Activated CD4-positive, CD25-positive, alpha-beta regulatory T cell treated with anti-CD3 and anti-CD28 coated beads, Interleukin-2, amount 50 U/mL, for 16 hours (primary cell): ENCODE measurements around the gene RPS15.
A peak's percentile ranks its signal among the peaks of the same experiment; 100 is the strongest.

Source experiments
- DNase-seq: peaks from one replicate; pipeline ENCODE4 v3.0.0-alpha.2; 2020; ENCODE audit warnings: low read depth, low spot score

Gene RPS15

GRCh38 chr19:1401889-1402217, 36.3 kb upstream of the RPS15 start:
- no peak for DNase-seq

- DNase-seq, result no peak
Measured at GRCh38 chr19:1402411-1403070, 35.7 kb upstream of the RPS15 start.

- peak; percentile 99 for DNase-seq
Measured at GRCh38 chr19:1406774-1407527, 31.2 kb upstream of the RPS15 start.

DNA sequence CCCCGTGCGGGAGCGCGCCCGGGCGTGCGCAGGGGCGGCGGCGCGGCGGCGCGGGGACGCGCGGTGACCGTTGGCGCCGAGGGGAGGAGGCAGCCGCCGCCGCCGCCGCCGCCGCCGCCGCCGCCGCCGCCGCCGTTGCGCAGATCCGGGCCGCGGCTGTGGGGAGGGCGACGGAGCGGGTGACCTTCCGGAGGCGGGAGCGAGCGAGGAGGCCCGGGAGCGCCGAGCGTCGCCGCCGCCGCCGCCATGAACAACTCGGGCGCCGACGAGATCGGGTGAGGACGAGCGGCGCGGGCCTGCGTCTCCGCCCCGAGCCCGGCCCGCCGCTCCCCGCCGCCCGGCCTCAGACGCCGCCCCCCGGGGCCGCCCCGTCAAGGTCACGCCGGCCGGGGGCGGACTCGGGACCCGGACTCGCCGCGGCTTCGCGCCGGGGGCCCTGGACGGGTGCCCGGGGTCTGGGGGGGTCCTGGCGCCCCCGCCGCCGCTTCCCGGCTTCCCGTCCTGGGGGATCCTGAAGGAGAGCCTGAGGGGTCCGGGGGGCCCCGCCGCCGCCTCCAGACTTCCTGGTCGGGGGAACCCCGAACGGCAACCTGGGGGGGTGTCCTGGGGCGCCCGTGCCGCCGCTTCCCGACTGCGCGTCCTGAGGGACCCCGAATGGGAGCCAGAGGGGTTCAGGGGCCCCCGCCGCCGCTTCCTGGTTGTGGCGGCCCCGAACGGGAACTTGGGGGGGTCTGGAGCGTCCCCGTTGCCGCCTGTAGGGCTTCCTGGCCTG, 30.5 kb upstream of the RPS15 start, which contains the start of gene DAZAP1:
TSS of gene DAZAP1 (plus strand) at position 59 of the 772 bp plus-strand sequence. CDS start at position 247, 188 bp downstream.
- DNase-seq, result peak; percentile 27

GRCh38 chr19:1408300-1409203, 29.6 kb upstream of the RPS15 start:
- peak; percentile 40 for DNase-seq

GRCh38 chr19:1409204-1410005, 28.8 kb upstream of the RPS15 start:
- no peak for DNase-seq

DNA sequence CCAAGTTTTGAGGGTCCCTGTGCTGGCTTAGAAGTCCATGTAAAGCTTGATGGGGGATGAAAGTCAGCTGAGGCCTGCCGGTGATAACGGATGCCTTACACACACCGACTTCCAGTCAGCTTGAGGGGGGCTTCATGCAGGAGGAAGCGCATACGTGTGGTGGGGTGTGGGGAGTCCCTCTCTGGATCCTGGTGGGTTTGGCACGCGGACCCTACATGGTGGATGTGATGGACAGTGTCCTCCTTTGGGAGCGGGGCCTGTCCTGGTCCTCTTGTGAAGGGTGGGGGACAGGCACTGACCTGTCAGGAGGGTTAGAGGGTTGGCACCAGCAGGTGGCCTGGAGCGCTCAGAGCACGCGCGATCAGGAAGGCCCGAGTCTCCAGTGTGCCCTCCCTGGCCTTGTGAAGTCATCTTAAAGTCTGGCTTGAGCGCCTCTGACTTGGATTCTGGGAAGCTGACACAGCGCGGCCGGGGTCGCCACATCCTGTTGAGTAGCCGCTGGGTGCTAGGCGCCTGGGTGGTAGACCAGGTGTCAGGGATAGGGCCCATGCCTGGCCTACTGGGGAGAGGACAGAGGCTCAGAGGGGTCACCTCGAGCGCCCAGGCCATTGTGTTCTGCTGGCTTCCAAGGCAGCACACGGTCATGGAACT, 27.9 kb upstream of the RPS15 start:
- DNase-seq, result no peak

DNA sequence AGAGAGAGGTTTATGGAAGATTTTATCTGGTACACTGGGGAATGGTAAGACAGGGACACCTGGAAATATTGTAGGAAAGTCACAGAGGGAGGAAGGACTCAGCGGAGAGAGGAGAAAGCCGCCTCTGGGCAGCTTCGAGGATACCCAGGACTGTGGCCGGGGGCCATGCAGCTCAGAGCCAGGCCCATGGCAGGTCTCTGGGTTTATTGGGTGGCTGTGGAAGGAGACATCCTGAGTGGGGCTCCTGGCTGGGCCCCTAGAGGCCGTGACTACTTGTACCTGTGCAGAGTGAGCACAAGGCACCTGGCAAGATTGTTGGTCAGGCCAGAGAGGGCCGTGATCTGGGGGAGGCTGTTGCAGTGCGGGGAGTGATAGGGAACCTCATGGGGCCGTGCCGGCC, 27.4 kb upstream of the RPS15 start:
- DNase-seq, result no peak

GRCh38 chr19:1411255-1412191, 26.7 kb upstream of the RPS15 start:
- no peak for DNase-seq

DNA sequence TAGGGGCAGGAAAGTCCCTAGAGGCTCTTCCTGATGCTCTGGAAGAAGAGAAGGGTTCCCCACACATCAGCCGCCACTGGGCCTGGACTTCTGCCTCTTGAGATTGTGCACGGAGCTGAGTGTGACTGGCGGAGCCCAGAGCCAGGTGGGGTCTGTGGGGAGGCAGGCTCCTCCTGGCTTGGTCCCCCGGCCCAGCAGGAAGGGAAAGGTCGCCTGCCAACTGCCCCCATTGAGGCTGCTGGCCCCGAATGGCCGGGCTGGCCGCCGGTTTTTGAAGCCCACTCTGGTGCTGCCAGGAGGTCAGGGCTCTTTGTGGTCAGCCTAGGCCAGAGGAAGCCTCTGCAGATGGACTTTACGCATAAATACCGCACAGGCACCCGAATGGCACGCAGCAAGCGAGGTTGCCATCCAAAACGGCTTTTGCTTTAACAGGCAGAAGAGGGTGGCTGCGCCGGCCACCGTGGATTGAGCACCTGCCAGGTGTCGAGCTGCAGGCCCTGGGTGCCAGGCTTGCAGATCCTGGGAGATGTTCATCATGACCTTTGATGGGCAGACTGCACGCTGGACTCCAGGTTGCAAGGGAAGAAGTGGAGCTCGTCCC, 25.8 kb upstream of the RPS15 start:
- DNase-seq, result no peak

DNA sequence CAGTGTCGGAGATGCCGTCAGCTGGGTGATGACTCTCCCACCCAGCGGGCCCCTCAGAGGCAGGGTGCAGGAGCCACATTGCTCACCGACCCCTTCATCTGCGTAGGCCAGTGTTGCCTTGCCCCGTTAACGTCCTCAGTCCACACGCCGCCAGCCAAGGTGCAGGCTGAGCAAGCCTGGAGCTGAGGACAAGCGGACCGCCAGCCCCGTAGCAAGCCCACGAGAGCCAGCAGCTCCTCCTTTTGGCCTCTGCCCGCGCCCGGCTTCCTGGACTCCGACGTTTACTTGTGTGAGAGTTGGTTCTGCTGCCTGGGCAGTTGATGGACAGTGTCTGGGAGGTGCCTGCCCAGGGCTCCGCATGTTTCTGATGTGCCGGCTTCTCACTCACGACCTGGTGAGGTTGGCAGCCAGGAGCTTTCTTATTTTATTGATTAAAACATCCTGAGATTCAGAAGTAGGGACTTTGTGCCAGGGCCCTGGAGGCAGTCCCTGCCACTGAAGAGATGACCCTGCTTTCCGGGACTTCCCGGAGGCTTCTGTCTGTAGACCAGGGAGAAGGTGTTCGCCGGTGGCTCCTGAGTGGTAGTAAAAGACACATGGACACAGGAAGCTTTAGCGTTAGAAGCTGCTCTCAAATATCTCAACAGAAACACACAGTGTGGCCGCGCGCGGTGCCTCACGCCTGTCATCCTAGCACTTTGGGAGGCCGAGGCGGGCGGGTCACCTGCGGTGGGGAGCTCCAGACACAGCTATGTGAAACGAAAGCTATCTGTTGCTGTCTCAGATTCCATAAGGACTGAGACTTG, 25.0 kb upstream of the RPS15 start:
- no peak for DNase-seq

DNA sequence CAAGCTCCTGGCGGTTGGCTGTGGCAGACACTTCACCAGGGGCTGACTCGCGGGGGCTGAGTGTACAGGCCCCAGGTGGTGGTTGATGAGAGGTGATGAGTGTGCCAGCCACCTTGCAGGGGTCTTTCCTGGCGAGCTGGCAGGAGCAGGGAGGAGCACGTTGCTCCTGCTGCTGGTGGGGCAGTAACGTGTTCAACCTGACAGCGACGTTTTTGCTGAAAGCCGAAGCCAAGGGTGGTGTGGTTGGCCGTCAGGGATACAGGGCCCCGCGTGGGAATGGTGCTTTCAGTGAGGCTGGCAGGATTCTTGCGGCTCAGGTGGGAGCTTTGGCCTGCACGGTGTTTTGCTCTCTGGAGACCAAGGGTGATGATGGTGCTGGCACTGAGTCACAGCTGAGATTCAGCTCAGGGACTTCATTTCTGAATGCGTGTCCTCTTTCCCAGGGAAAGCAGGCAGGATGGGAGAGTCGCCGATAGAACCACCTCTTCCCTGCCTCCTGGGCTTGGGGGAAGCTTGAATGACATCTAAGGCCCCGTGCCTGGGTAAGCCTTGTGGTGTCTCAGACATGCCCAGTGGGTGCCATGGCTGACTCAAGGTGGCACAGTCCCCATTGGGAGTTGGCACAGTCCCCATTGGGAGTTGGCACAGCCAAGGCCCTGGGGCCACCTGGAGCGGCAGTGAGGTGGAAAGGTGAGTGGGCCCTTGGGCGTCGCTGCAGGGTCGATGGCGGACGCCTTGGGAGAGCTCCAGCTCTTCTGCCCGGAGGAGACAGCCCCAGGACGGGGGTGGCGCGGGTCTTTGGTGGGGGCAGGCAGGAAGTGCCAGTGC, 22.0 kb upstream of the RPS15 start:
- DNase-seq, result no peak

DNA sequence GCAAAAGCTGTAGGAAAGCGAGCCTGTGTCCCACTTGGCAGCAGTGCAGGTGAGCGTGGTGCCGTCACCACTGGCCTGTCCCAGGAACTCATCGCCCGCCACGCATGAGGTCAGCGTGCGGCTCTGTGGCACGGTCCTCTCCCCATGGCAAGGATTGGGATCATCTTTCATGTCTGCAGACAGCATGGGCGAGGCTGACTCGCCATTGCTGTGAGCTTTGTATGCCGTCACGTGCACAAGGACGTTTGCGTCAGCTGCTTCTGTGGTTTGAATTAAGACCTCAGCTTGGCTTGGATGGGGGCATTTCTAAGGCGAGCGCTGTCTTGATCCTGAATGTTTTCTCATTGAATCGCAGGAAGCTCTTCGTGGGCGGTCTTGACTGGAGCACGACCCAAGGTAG, 21.1 kb upstream of the RPS15 start:
- no peak for DNase-seq

DNA sequence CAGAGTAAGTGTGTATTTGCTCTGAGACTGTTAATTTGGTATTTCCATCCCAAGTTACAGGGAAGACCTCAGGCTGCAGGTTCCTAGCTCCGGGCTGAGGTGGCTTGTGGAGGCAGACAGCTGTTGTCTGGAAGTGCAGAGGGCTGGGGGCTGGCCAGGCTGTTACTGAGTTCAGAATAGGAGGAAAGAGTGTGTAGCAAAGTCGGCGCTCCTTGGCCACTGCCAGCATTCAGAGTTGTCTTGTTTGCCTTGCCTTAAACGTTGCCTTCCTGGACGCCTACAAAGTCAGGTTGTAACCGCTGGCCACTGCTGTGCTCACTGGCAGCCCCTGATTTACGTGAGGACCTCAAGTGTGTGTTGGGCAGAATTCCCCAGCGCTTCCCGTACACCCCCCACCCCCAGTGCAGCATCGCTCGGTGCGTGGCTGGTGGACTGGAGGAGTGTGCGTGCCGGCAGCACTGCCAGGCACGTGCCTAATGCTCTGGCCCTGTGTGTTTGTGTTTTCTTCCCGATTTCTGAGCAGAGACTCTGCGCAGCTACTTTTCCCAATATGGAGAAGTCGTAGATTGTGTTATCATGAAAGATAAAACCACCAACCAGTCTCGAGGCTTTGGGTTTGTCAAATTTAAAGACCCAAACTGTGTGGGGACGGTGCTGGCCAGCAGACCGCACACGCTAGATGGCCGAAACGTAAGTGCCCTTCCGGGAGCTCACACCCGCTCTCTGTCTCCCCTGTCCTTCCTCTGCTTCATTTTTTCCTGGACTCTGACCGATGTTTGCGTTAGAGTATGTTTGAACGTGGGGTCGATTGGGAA, 20.3 kb upstream of the RPS15 start:
- no peak for DNase-seq

DNA sequence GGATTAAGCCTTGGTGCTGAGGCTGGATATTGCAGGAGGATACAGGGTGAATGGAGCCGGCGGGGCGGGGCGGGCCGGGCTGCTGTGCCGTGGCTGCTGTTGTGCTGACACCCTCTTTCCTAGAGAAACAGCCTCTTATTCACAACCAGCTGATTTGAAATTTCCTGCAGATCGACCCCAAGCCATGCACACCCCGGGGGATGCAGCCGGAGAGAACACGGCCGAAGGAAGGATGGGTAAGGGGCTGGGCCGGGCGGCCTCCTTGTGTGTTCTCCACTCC, 19.8 kb upstream of the RPS15 start:
- DNase-seq, result no peak
